ENCODE measurements around the gene SIPA1L3. TPM values are rescaled to one million over a fixed set of nuclear protein-coding genes. Genes with fewer than 3 reads are reported as not detected.

The SIPA1L3 gene
- total RNA-seq, 1 donor from 2014 or later: 66.7 TPM

GRCh38 chr19:38133319-38133718, 226.3 kb downstream of the SIPA1L3 start:
- no peak for TF ChIP-seq CTCF (conservative IDR thresholded peaks at IDR 0.05; ENCODE audit: low read depth, low read length)
- DNase-seq (ENCODE audit: low read depth): no peak
- no peak overlapping the region for H3K4me3 ChIP-seq (ENCODE audit: low read depth, low read length)

- H3K4me3 ChIP-seq (ENCODE audit: low read depth, low read length): no peak overlapping the region
- peak; percentile 66 for TF ChIP-seq CTCF (conservative IDR thresholded peaks at IDR 0.05; ENCODE audit: low read depth, low read length)
- DNase-seq (ENCODE audit: low read depth): no peak
These were observed 227.6 kb downstream of the SIPA1L3 start for GRCh38 chr19:38134540-38135149.

GRCh38 chr19:38135150-38135998, 228.4 kb downstream of the SIPA1L3 start:
- no peak for DNase-seq (ENCODE audit: low read depth)
- TF ChIP-seq CTCF (conservative IDR thresholded peaks at IDR 0.05; ENCODE audit: low read depth, low read length): no peak
- no peak overlapping the region for H3K4me3 ChIP-seq (ENCODE audit: low read depth, low read length)

GRCh38 chr19:38139122-38139521, 232.1 kb downstream of the SIPA1L3 start:
- no peak overlapping the region for H3K4me3 ChIP-seq (ENCODE audit: low read depth, low read length)
- no peak for DNase-seq (ENCODE audit: low read depth)
- no peak for TF ChIP-seq CTCF (conservative IDR thresholded peaks at IDR 0.05; ENCODE audit: low read depth, low read length)

DNA sequence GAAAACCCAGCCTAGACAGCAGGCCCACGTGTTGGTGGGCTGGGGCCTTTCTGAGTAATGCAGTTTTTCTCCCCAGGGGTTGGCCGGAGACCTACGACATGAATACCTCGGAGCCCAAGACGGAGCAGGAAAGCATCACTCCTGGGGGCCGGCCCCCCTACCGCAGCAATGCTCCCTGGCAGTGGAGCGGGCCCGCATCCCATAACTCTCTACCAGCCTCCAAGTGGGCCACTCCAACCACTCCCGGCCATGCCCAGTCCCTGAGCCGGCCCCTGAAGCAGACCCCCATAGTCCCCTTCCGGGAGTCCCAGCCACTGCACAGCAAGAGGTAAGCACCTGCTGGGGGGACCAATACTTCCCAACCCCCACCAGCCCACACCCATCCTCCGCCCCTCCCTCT, 234.1 kb downstream of the SIPA1L3 start:
- no peak overlapping the region for H3K4me3 ChIP-seq (ENCODE audit: low read depth, low read length)
- no peak for DNase-seq (ENCODE audit: low read depth)
- TF ChIP-seq CTCF (conservative IDR thresholded peaks at IDR 0.05; ENCODE audit: low read depth, low read length): no peak

- H3K4me3 ChIP-seq (ENCODE audit: low read depth, low read length): no peak overlapping the region
- TF ChIP-seq CTCF (conservative IDR thresholded peaks at IDR 0.05; ENCODE audit: low read depth, low read length): peak; percentile 73
- DNase-seq (ENCODE audit: low read depth): no peak
These were observed 235.4 kb downstream of the SIPA1L3 start for GRCh38 chr19:38142176-38143035.

All from epithelial cell of proximal tubule (primary cell).